IPS-20b (cell line): Measurements from ENCODE around the gene XYLT1.
"Not testable (repeated sequence)": the region's sequence is repeated elsewhere in the genome, so short reads cannot be mapped to it uniquely, and the experiment has no call there.

Source experiments
- H3K27ac ChIP-seq: one replicate; pipeline ENCODE4 v1.5.1; 2013; ENCODE audit warnings: low read length
- H3K27me3 ChIP-seq: 2 replicates; pipeline ENCODE4 v1.6.1; 2013; ENCODE audit warnings: mild to moderate bottlenecking, low read length, inconsistent platforms; ENCODE audit not compliant: insufficient read depth
- H3K36me3 ChIP-seq: 2 replicates; pipeline ENCODE4 v1.6.1; 2013; ENCODE audit warnings: low read depth, mild to moderate bottlenecking, inconsistent platforms, low read length, moderate library complexity; ENCODE audit not compliant: insufficient read depth
- H3K4me1 ChIP-seq: 2 replicates; pipeline ENCODE4 v1.6.1; 2013; ENCODE audit warnings: mild to moderate bottlenecking, control low read depth, inconsistent platforms, low read length, moderate library complexity; ENCODE audit not compliant: insufficient read depth
- H3K4me3 ChIP-seq: 2 replicates; pipeline ENCODE4 v1.5.1; 2013; ENCODE audit warnings: mild to moderate bottlenecking, low read length, inconsistent platforms
- H3K9ac ChIP-seq: 2 replicates; pipeline ENCODE4 v1.6.1; 2013; ENCODE audit warnings: low read depth, mild to moderate bottlenecking, inconsistent platforms, low read length, moderate library complexity
- H3K9me3 ChIP-seq: 2 replicates; pipeline ENCODE4 v1.6.1; 2013; ENCODE audit warnings: mild to moderate bottlenecking, low read depth, low read length, inconsistent platforms; ENCODE audit not compliant: insufficient read depth

Gene XYLT1

GRCh38 chr16:17306211-17306610 lies 164.5 kb downstream of the XYLT1 start:
- H3K9me3 ChIP-seq, H3K36me3 ChIP-seq, H3K4me3 ChIP-seq, H3K9ac ChIP-seq, H3K27ac ChIP-seq, H3K27me3 ChIP-seq: not testable (repeated sequence)
- H3K4me1 ChIP-seq = peaks cover 33% of the 10 kb centered on the region

- Histone ChIP-seq H3K27ac (no peak overlapping the region), H3K9me3 (no peaks in the 10 kb centered on the region), H3K9ac (no peak overlapping the region), H3K4me3 (no peak overlapping the region), H3K4me1 (peaks cover 29% of the 10 kb centered on the region), H3K27me3 (no peaks in the 10 kb centered on the region), H3K36me3 (no peaks in the 10 kb centered on the region)
These were observed 165.1 kb downstream of the XYLT1 start for GRCh38 chr16:17305694-17306093.

GRCh38 chr16:17304491-17305119 lies 166.2 kb downstream of the XYLT1 start:
- Histone ChIP-seq H3K27me3 (no peaks in the 10 kb centered on the region), H3K36me3 (no peaks in the 10 kb centered on the region), H3K9me3 (no peaks in the 10 kb centered on the region), H3K27ac (no peak overlapping the region), H3K4me3 (no peak overlapping the region), H3K9ac (no peak overlapping the region), H3K4me1 (peaks cover 32% of the 10 kb centered on the region)

- no peak overlapping the region for H3K4me3 ChIP-seq
- no peaks in the 10 kb centered on the region for H3K9me3 ChIP-seq
- H3K27ac ChIP-seq = no peak overlapping the region
- H3K27me3 ChIP-seq = no peaks in the 10 kb centered on the region
- H3K4me1 ChIP-seq = peaks cover 32% of the 10 kb centered on the region
- H3K36me3 ChIP-seq = no peaks in the 10 kb centered on the region
- no peak overlapping the region for H3K9ac ChIP-seq
These were observed 166.7 kb downstream of the XYLT1 start for GRCh38 chr16:17304106-17304490.

GRCh38 chr16:17303101-17303500 lies 167.7 kb downstream of the XYLT1 start:
- H3K9ac ChIP-seq = no peak overlapping the region
- no peaks in the 10 kb centered on the region for H3K36me3 ChIP-seq
- H3K27ac ChIP-seq = no peak overlapping the region
- H3K9me3 ChIP-seq = no peaks in the 10 kb centered on the region
- no peaks in the 10 kb centered on the region for H3K27me3 ChIP-seq
- H3K4me3 ChIP-seq = no peak overlapping the region
- peaks cover 29% of the 10 kb centered on the region for H3K4me1 ChIP-seq

DNA sequence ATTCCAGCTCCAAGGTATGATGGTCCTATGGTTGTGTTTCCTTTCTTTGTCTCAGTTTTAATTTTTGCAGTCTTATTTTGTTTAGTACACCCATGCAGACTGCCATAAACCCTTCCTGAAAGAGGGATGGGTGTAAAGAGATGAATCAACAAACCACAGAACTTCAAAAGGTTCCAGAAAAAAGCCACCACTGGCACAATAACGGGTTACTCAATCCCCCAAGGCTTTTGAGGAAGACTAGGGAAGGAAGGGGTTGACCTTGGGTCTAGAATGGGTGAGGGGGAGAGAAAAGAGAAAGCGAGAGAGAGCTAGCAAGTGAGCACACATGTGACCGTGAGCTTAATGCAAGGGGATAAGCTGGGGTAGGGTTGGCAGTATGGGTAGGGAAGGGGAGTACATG lies 168.1 kb downstream of the XYLT1 start:
- H3K9me3 ChIP-seq = no peaks in the 10 kb centered on the region
- no peaks in the 10 kb centered on the region for H3K36me3 ChIP-seq
- H3K27ac ChIP-seq = no peak overlapping the region
- H3K9ac ChIP-seq = no peak overlapping the region
- no peak overlapping the region for H3K4me3 ChIP-seq
- no peaks in the 10 kb centered on the region for H3K27me3 ChIP-seq
- peaks cover 25% of the 10 kb centered on the region for H3K4me1 ChIP-seq

GRCh38 chr16:17302214-17302613 lies 168.5 kb downstream of the XYLT1 start:
- no peaks in the 10 kb centered on the region for H3K9me3 ChIP-seq
- no peak overlapping the region for H3K27ac ChIP-seq
- H3K4me1 ChIP-seq = peaks cover 25% of the 10 kb centered on the region
- H3K9ac ChIP-seq = no peak overlapping the region
- H3K36me3 ChIP-seq = no peaks in the 10 kb centered on the region
- no peaks in the 10 kb centered on the region for H3K27me3 ChIP-seq
- H3K4me3 ChIP-seq = no peak overlapping the region

DNA sequence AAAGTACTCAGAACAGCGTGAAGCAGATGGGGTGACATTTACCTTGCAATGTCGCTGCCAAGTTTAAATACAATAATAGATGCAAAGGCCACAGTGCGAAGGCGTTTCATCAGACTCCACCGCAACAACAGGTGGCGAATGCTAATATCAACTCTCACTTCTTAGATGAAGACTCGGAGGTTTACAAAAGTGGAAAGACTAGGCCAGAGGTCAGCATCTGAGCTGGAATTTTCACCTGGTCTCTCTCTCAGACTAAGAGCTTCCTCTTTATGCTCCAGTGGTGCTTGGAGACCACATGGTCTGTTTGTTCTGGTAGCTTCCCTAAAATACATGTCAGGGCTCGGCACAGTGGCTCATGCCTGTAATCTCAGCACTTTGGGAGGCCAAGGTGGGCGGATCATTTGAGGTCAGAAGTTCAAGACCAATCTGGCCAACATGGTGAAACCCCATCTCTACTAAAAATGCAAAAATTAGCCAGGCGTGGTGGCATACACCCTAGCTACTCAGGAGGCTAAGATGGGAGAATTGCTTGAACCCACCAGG lies 169.1 kb downstream of the XYLT1 start:
- H3K27ac ChIP-seq = no peak overlapping the region
- no peak overlapping the region for H3K4me3 ChIP-seq
- H3K36me3 ChIP-seq = no peaks in the 10 kb centered on the region
- no peak overlapping the region for H3K9ac ChIP-seq
- no peaks in the 10 kb centered on the region for H3K27me3 ChIP-seq
- H3K9me3 ChIP-seq = no peaks in the 10 kb centered on the region
- H3K4me1 ChIP-seq = peaks cover 25% of the 10 kb centered on the region

DNA sequence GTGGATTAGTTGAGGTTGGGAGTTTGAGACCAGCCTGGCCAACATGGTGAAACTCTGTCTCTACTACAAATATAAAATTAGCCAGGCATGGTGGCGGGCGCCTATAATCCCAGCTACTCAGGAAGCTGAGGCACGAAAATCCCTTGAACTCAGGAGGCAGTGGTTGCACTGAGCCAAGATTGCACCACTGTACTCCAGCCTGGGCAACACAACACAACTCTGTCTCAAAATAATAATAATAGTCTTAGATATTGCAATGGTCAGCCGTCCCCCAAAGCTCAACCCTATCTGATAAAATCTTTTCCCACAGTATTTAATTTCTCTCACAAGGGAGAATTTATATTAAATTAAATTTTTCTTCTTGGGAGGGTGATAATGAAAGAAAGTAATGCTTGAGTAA lies 169.6 kb downstream of the XYLT1 start:
- Histone ChIP-seq H3K36me3 (no peaks in the 10 kb centered on the region), H3K27ac (no peak overlapping the region), H3K27me3 (no peaks in the 10 kb centered on the region), H3K4me3 (no peak overlapping the region), H3K9ac (no peak overlapping the region), H3K4me1 (peaks cover 25% of the 10 kb centered on the region), H3K9me3 (no peaks in the 10 kb centered on the region)

DNA sequence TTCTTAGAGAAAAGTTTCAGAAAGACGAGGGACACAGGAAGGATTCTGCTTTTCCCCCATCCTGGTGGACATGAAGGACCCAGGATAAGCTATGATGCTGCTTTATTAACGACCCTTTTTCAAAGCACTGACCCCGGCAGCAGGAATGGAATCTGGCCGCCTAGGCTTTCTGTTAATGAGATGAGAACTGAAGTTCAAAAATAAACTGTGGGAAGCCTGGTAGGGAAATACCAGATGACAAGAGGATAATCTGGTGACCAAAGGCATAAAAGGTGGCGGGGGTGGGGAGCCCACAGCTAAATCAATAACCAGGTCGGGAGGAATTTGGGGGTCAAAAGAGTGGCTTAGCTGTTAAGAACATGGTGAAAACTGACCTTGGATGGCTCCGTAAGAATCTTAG lies 171.0 kb downstream of the XYLT1 start:
- no peak overlapping the region for H3K9ac ChIP-seq
- no peak overlapping the region for H3K27ac ChIP-seq
- H3K9me3 ChIP-seq = no peaks in the 10 kb centered on the region
- H3K4me1 ChIP-seq = peaks cover 21% of the 10 kb centered on the region
- no peaks in the 10 kb centered on the region for H3K36me3 ChIP-seq
- no peaks in the 10 kb centered on the region for H3K27me3 ChIP-seq
- peak overlapping the region; percentile 41; the same call in 1 of the 2 replicates for H3K4me3 ChIP-seq

GRCh38 chr16:17298238-17298637 lies 172.5 kb downstream of the XYLT1 start:
- Histone ChIP-seq H3K27ac (no peak overlapping the region), H3K4me3 (no peak overlapping the region), H3K4me1 (peaks cover 15% of the 10 kb centered on the region), H3K9me3 (no peaks in the 10 kb centered on the region), H3K27me3 (no peaks in the 10 kb centered on the region), H3K9ac (no peak overlapping the region), H3K36me3 (no peaks in the 10 kb centered on the region)

- H3K27me3 ChIP-seq = no peaks in the 10 kb centered on the region
- peaks cover 15% of the 10 kb centered on the region for H3K4me1 ChIP-seq
- no peak overlapping the region for H3K27ac ChIP-seq
- H3K9me3 ChIP-seq = no peaks in the 10 kb centered on the region
- no peak overlapping the region for H3K4me3 ChIP-seq
- no peaks in the 10 kb centered on the region for H3K36me3 ChIP-seq
- no peak overlapping the region for H3K9ac ChIP-seq
These were observed 174.3 kb downstream of the XYLT1 start for GRCh38 chr16:17296431-17296830.
